ENCODE measurements around the gene WLS.

DNA sequence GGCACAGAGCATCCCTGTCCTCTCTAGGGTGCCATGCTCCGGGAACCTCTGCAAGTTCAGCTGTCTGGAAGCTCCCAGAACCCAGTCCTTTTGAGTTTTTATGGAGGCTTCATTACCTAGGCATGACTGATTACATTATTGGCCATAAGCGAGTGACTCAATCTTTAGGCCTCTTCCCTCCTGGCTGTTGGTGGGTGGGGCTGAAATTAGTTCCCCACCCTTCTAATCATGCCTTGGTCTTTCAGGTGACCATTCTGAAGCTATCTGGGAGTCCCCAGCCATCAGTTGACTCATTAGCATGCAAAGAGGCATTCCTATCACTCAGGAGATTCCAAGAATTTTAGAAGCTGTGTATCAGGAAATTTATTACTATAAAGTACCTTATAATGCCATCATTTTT lies 46.6 kb downstream of the WLS start:
- TF ChIP-seq, protein P1, sequence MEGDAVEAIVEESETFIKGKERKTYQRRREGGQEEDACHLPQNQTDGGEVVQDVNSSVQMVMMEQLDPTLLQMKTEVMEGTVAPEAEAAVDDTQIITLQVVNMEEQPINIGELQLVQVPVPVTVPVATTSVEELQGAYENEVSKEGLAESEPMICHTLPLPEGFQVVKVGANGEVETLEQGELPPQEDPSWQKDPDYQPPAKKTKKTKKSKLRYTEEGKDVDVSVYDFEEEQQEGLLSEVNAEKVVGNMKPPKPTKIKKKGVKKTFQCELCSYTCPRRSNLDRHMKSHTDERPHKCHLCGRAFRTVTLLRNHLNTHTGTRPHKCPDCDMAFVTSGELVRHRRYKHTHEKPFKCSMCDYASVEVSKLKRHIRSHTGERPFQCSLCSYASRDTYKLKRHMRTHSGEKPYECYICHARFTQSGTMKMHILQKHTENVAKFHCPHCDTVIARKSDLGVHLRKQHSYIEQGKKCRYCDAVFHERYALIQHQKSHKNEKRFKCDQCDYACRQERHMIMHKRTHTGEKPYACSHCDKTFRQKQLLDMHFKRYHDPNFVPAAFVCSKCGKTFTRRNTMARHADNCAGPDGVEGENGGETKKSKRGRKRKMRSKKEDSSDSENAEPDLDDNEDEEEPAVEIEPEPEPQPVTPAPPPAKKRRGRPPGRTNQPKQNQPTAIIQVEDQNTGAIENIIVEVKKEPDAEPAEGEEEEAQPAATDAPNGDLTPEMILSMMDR (IDR thresholded peaks at IDR 0.05), result no peak
- TF ChIP-seq POLR2A (IDR thresholded peaks at IDR 0.05), result no peak
